ENCODE data around the gene SERINC2. TPM values are rescaled to one million over a fixed set of nuclear protein-coding genes. Genes with fewer than 3 reads are reported as not detected.
"Not testable (repeated sequence)": the region's sequence is repeated elsewhere in the genome, so short reads cannot be mapped to it uniquely, and the experiment has no call there.

The SERINC2 gene
- total RNA-seq, 4 donors from 2014 or later: 85.6 to 343 (median 250) TPM

GRCh38 chr1:31467005-31467674 lies 54.1 kb downstream of the SERINC2 start:
- TF ChIP-seq POLR2A (IDR thresholded peaks at IDR 0.05) (no peak), CTCF (IDR thresholded peaks at IDR 0.05) (no peak)
- H3K27ac ChIP-seq: no peak overlapping the region
- WGBS, 2 donors (ENCODE audit: low coverage in 1 of 2): 86 to 90% methylated on average over 3 to 4 of the region's 4 CpGs
- no peak overlapping the region for H3K4me3 ChIP-seq
- in situ Hi-C loops (cut with MboI; ENCODE audit: low pct_ligation_motif_present in 1 of 4, low pct_unique_long_range_greater_than_20kb in 1 of 4, low sequenced_read_pairs in 3 of 4) (no loop called here), intact Hi-C loops (cut with DNase I; ENCODE audit: low total_unique reads) (no loop called here)
- H3K36me3 ChIP-seq: no peaks in the 10 kb centered on the region
- H3K4me1 ChIP-seq: peaks cover 0 to 6% (median 2%) of the 10 kb centered on the region in 4 donors
- peaks cover 10 to 15% of the 10 kb centered on the region in 2 donors for H3K9me3 ChIP-seq
- no peak for DNase-seq
- H3K27me3 ChIP-seq: peaks cover 4% of the 10 kb centered on the region

- in situ Hi-C loops (cut with MboI; ENCODE audit: low pct_ligation_motif_present in 1 of 4, low pct_unique_long_range_greater_than_20kb in 1 of 4, low sequenced_read_pairs in 3 of 4): no loop called here
- DNase-seq: no peak
- 89 to 100% methylated on average over 1 to 11 of the region's 11 CpGs for WGBS, 2 donors (ENCODE audit: low coverage in 1 of 2)
- intact Hi-C loops (cut with DNase I; ENCODE audit: low total_unique reads): no loop called here
- no peak overlapping the region for H3K4me3 ChIP-seq
- peaks cover 10 to 15% of the 10 kb centered on the region in 2 donors for H3K9me3 ChIP-seq
- TF ChIP-seq CTCF (IDR thresholded peaks at IDR 0.05) (no peak), EP300 (IDR thresholded peaks at IDR 0.05; ENCODE audit: low read depth) (no peak), POLR2A (IDR thresholded peaks at IDR 0.05) (no peak), POLR2AphosphoS5 (IDR thresholded peaks at IDR 0.05) (no peak)
- no peak overlapping the region for H3K27ac ChIP-seq
- H3K36me3 ChIP-seq: no peaks in the 10 kb centered on the region
- peaks cover 0 to 15% (median 6%) of the 10 kb centered on the region in 4 donors for H3K4me1 ChIP-seq
- H3K27me3 ChIP-seq: peaks cover 4% of the 10 kb centered on the region
Observed at GRCh38 chr1:31470794-31471315, 57.8 kb downstream of the SERINC2 start.

- peak in 2 of 3 donors; percentile 32 to 49 for TF ChIP-seq POLR2AphosphoS5 (IDR thresholded peaks at IDR 0.05)
- Histone ChIP-seq H3K9me3 (peaks cover 6 to 11% of the 10 kb centered on the region in 2 donors), H3K27ac (peak overlapping the region; percentile 52 to 79 (median 64)), H3K4me1 (peaks cover 0 to 15% (median 6%) of the 10 kb centered on the region in 4 donors)
- 60 to 75% methylated on average over 8 of the region's 8 CpGs for WGBS, 2 donors (ENCODE audit: low coverage in 1 of 2)
- peak; percentile 65 for DNase-seq
- H3K36me3 ChIP-seq; in situ Hi-C loops (cut with MboI; ENCODE audit: low pct_ligation_motif_present in 1 of 4, low pct_unique_long_range_greater_than_20kb in 1 of 4, low sequenced_read_pairs in 3 of 4); H3K4me3 ChIP-seq; H3K27me3 ChIP-seq; intact Hi-C loops (cut with DNase I; ENCODE audit: low total_unique reads): not testable (repeated sequence)
Observed at GRCh38 chr1:31471452-31472313, 58.7 kb downstream of the SERINC2 start.

GRCh38 chr1:31472314-31472651 lies 59.3 kb downstream of the SERINC2 start:
- DNase-seq; in situ Hi-C loops (cut with MboI; ENCODE audit: low pct_ligation_motif_present in 1 of 4, low pct_unique_long_range_greater_than_20kb in 1 of 4, low sequenced_read_pairs in 3 of 4): not testable (repeated sequence)

GRCh38 chr1:31472673-31473072 lies 59.7 kb downstream of the SERINC2 start:
- H3K4me3 ChIP-seq; H3K27me3 ChIP-seq; in situ Hi-C loops (cut with MboI; ENCODE audit: low pct_ligation_motif_present in 1 of 4, low pct_unique_long_range_greater_than_20kb in 1 of 4, low sequenced_read_pairs in 3 of 4); H3K36me3 ChIP-seq; H3K9me3 ChIP-seq; DNase-seq; intact Hi-C loops (cut with DNase I; ENCODE audit: low total_unique reads): not testable (repeated sequence)
- H3K27ac ChIP-seq: peak overlapping the region; percentile 52 to 79 (median 64)
- peaks cover 0 to 15% (median 6%) of the 10 kb centered on the region in 4 donors for H3K4me1 ChIP-seq
- 100% methylated on average over 1 of the region's 1 CpG; no CpG with 5 or more reads in 1 of the 2 donors for WGBS, 2 donors (ENCODE audit: low coverage in 1 of 2)

More at GRCh38 chr1:31472314-31472651, 59.3 kb downstream of the SERINC2 start:
- Histone ChIP-seq H3K4me1 (peaks cover 0 to 15% (median 6%) of the 10 kb centered on the region in 4 donors), H3K27ac (peak overlapping the region; percentile 52 to 79 (median 64))
- intact Hi-C loops (cut with DNase I; ENCODE audit: low total_unique reads); H3K36me3 ChIP-seq; H3K9me3 ChIP-seq; H3K27me3 ChIP-seq; H3K4me3 ChIP-seq: not testable (repeated sequence)
- WGBS, 2 donors (ENCODE audit: low coverage in 1 of 2): 34% methylated on average over 4 of the region's 4 CpGs; no CpG with 5 or more reads in 1 of the 2 donors

GRCh38 chr1:31473508-31473907 lies 60.5 kb downstream of the SERINC2 start:
- DNase-seq; H3K4me3 ChIP-seq; H3K9me3 ChIP-seq; H3K27ac ChIP-seq; H3K36me3 ChIP-seq; in situ Hi-C loops (cut with MboI; ENCODE audit: low pct_ligation_motif_present in 1 of 4, low pct_unique_long_range_greater_than_20kb in 1 of 4, low sequenced_read_pairs in 3 of 4); H3K27me3 ChIP-seq; intact Hi-C loops (cut with DNase I; ENCODE audit: low total_unique reads): not testable (repeated sequence)
- peaks cover 0 to 15% (median 6%) of the 10 kb centered on the region in 4 donors for H3K4me1 ChIP-seq

- in situ Hi-C loops (cut with MboI; ENCODE audit: low pct_ligation_motif_present in 1 of 4, low pct_unique_long_range_greater_than_20kb in 1 of 4, low sequenced_read_pairs in 3 of 4); H3K4me3 ChIP-seq; intact Hi-C loops (cut with DNase I; ENCODE audit: low total_unique reads); H3K27ac ChIP-seq; H3K36me3 ChIP-seq; H3K9me3 ChIP-seq; DNase-seq; H3K27me3 ChIP-seq: not testable (repeated sequence)
- H3K4me1 ChIP-seq: peaks cover 0 to 15% (median 6%) of the 10 kb centered on the region in 4 donors
- WGBS, 2 donors (ENCODE audit: low coverage in 1 of 2): 77 to 85% methylated on average over 7 of the region's 7 CpGs
Observed at GRCh38 chr1:31474567-31474966, 61.6 kb downstream of the SERINC2 start.

Data from transverse colon (tissue), 4 donors.